GM19467 (cell line): ENCODE measurements around the gene HOXD1.

Source experiments
- ATAC-seq: cut with Tn5 transposase; IDR thresholded peaks from one replicate; pipeline ENCODE4 v1.9.1; 2021; ENCODE audit warnings: mild to moderate bottlenecking, moderate library complexity; ENCODE audit not compliant: unreplicated experiment

HOXD1 gene

GRCh38 chr2:176187899-176188773 lies at the start of gene HOXD1:
HOXD1 (plus strand) TSS chr2:176188668; CDS start chr2:176188802, 134 bp downstream.
- ATAC-seq = no peak

GRCh38 chr2:176138923-176139660 lies 49.4 kb upstream of the HOXD1 start:
- no peak for ATAC-seq

GRCh38 chr2:176139661-176140512 lies 48.6 kb upstream of the HOXD1 start:
- no peak for ATAC-seq

GRCh38 chr2:176140513-176141317 lies 47.8 kb upstream of the HOXD1 start:
- ATAC-seq = peak; percentile 85

- ATAC-seq = no peak
These were observed 46.2 kb upstream of the HOXD1 start for GRCh38 chr2:176142281-176142680.

GRCh38 chr2:176145085-176145969 lies 43.1 kb upstream of the HOXD1 start:
- ATAC-seq = no peak

GRCh38 chr2:176146101-176146500 lies 42.4 kb upstream of the HOXD1 start:
- no peak for ATAC-seq

- no peak for ATAC-seq
These were observed 41.8 kb upstream of the HOXD1 start for GRCh38 chr2:176146645-176147044.

GRCh38 chr2:176147210-176147799 lies 41.2 kb upstream of the HOXD1 start:
- no peak for ATAC-seq

GRCh38 chr2:176147800-176148496 lies 40.5 kb upstream of the HOXD1 start:
- no peak for ATAC-seq

GRCh38 chr2:176148751-176149421 lies 39.6 kb upstream of the HOXD1 start:
- ATAC-seq = no peak

GRCh38 chr2:176149481-176149938 lies 39.0 kb upstream of the HOXD1 start:
- no peak for ATAC-seq

- ATAC-seq = no peak
These were observed 38.4 kb upstream of the HOXD1 start for GRCh38 chr2:176149939-176150583.

- ATAC-seq = no peak
These were observed 37.7 kb upstream of the HOXD1 start for GRCh38 chr2:176150584-176151441.

- ATAC-seq = no peak
These were observed 36.8 kb upstream of the HOXD1 start, which contains the start of gene HOXD4 for GRCh38 chr2:176151442-176152287. HOXD4 (plus strand) TSS chr2:176151550; CDS start chr2:176151634, 84 bp downstream.
